Activated T-cell treated with anti-CD3 and anti-CD28 coated beads, Interleukin-2, amount 50 U/mL, for 24 hours (primary cell): Measurements from ENCODE around the gene DDX52.
A peak's percentile ranks its signal among the peaks of the same experiment; 100 is the strongest.

Experiments used
- DNase-seq: peaks from one replicate; pipeline ENCODE4 v3.0.0-alpha.2; 2020
- H3K27ac Mint-ChIP-seq: 2 replicates; pipeline ENCODE4 v1.8.0; 2020; ENCODE audit warnings: mild to moderate bottlenecking, mixed read lengths
- H3K27me3 Mint-ChIP-seq: 2 replicates; pipeline ENCODE4 v1.8.0; 2020; ENCODE audit warnings: mixed read lengths
- H3K36me3 Mint-ChIP-seq: 2 replicates; pipeline ENCODE4 v1.8.0; 2020; ENCODE audit warnings: low read depth, mixed read lengths
- H3K4me1 Mint-ChIP-seq: 2 replicates; pipeline ENCODE4 v1.8.0; 2020; ENCODE audit warnings: low read depth, mixed read lengths
- H3K4me3 Mint-ChIP-seq: 2 replicates; pipeline ENCODE4 v1.8.0; 2020; ENCODE audit warnings: mild to moderate bottlenecking, moderate library complexity, mixed read lengths
- H3K9me3 Mint-ChIP-seq: 2 replicates; pipeline ENCODE4 v1.8.0; 2020; ENCODE audit warnings: mixed read lengths

Gene DDX52

DNA sequence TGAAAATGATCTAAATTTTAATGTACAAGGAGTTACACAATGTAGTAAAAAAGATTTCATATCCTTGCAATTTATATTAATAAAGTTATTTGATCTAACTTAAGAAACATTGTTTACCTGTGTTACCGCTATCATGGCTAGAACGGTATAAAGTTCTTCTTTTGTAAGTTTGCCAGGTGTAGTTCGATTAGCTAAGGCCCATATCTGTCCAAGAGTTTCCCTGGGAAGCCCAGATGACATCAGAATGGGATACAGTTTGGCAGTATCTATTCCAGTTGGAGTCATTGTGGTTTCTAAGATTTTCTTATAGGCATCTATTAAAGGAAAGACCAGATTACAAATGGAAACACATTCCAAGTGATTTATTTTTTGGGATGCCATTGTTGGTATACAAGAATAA, 71.6 kb downstream of the DDX52 start:
- H3K27ac Mint-ChIP-seq = no peak overlapping the region
- no peaks in the 10 kb centered on the region for H3K27me3 Mint-ChIP-seq
- H3K36me3 Mint-ChIP-seq = peaks cover 88% of the 10 kb centered on the region

DNA sequence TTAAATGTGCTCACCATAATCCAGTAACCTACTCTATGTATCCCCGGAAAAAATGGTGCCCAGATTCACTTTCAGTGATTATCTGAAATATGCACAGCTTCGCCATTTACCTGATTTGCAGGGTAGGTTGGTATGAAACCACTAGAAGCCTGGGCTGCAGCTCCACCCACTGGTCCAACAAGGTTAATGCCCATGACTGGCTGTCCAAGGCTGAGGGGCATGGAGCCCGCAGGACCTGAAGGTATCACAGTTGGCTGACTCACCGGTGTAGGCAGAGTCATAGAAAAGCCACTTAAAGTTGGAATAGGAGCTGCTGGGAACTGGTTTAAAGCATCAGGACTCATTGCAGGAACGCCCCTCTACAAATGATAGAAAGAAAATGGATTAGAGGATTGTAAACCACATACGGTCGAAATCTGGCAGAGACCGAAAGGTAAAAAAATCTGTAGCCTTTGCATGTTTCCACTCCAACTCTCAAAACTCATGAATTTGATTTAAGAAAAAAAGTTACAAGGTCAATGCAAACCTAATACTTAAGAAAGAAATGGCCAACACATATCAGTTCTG, 72.6 kb downstream of the DDX52 start:
- Mint-ChIP-seq H3K27me3 (no peaks in the 10 kb centered on the region), H3K27ac (peak overlapping the region; percentile 40), H3K4me1 (peaks cover 4% of the 10 kb centered on the region), H3K36me3 (peaks cover 82% of the 10 kb centered on the region), H3K4me3 (no peak overlapping the region), H3K9me3 (no peaks in the 10 kb centered on the region)
- peak; percentile 45 for DNase-seq

More for the DNA sequence above, 71.6 kb downstream of the DDX52 start:
- no peak overlapping the region for H3K4me3 Mint-ChIP-seq
- peaks cover 4% of the 10 kb centered on the region for H3K4me1 Mint-ChIP-seq
- no peaks in the 10 kb centered on the region for H3K9me3 Mint-ChIP-seq
- DNase-seq = no peak

DNA sequence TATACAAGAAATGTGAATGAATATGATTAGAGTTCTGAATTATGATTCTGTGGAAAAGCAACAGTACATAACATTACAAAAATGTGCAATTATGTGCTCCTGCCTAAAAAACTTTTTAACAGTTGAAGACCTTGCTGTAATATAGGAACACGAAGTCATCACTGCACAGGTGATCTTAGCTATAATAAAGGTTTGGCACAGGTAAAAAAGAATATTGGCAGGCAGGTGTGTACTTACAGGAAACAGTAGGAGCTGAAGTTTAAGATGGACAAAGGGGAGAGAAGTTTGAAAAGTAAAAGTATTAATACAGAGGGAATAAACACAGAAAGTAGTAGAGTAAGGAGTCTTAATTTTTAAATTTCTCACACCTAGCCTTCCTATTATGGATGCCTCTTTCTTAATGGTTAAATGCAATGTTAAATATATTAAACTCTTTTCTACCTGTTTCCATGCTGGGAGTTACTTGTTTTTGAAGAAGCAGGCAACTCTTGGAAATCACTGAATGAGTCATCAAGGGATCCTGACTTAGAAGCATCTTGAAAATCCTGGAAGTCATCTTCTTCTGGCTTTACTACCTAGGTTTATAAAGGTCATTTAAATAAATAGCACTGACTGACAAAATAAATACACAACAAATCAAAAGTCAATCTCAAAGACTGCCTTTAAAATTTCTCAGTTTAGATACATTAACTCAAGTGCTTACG, 74.7 kb downstream of the DDX52 start:
- Mint-ChIP-seq H3K27me3 (no peaks in the 10 kb centered on the region), H3K9me3 (no peaks in the 10 kb centered on the region), H3K4me3 (no peak overlapping the region), H3K4me1 (peaks cover 7% of the 10 kb centered on the region), H3K27ac (peak overlapping the region; percentile 79), H3K36me3 (peaks cover 81% of the 10 kb centered on the region)
- DNase-seq = no peak

DNA sequence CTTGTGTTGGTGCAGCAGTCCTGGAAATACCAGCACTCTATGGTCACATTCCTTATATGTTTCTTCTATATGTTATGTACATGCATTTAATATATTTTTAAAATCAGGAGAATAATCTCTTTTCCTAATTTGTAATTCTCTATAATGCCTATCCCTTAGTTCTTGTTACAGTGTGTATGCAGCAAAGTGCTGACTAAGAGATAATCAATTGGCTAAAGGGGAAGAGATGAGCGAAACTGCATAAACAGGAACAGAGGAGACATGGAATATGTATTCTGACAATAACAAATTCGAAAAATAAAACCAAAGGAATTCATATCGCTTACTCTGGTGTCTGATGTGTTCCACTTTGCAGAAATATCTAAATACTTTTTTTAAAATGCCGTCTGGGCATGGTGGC, 75.7 kb downstream of the DDX52 start:
- H3K36me3 Mint-ChIP-seq = peaks cover 76% of the 10 kb centered on the region
- no peak for DNase-seq

DNA sequence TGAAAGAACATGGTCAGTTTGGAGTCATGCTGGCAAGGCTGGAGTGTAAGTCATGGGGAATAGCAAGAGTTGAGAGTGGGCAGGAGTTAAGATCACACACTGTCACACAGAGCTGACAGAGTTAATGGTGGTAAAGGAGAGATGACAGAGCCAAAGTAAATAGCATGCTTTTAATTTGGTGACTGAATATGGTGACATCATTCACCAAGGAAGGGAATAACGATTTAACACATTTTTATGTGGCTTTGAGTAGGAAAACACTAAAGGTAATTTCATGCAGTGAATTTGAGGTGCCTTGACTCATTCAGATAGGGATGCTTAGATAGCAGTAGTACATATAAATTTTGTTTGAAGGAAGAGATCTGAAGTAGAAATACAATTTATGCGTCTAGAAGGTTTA, 76.1 kb downstream of the DDX52 start:
- H3K36me3 Mint-ChIP-seq = peaks cover 77% of the 10 kb centered on the region
- no peak for DNase-seq
- H3K4me3 Mint-ChIP-seq = no peak overlapping the region
- H3K4me1 Mint-ChIP-seq = peaks cover 7% of the 10 kb centered on the region
- no peaks in the 10 kb centered on the region for H3K27me3 Mint-ChIP-seq
- H3K9me3 Mint-ChIP-seq = no peaks in the 10 kb centered on the region
- peak overlapping the region; percentile 16 for H3K27ac Mint-ChIP-seq

More for the DNA sequence above, 75.7 kb downstream of the DDX52 start:
- Mint-ChIP-seq H3K4me3 (no peak overlapping the region), H3K27ac (peak overlapping the region; percentile 16), H3K27me3 (no peaks in the 10 kb centered on the region), H3K9me3 (no peaks in the 10 kb centered on the region), H3K4me1 (peaks cover 7% of the 10 kb centered on the region)

DNA sequence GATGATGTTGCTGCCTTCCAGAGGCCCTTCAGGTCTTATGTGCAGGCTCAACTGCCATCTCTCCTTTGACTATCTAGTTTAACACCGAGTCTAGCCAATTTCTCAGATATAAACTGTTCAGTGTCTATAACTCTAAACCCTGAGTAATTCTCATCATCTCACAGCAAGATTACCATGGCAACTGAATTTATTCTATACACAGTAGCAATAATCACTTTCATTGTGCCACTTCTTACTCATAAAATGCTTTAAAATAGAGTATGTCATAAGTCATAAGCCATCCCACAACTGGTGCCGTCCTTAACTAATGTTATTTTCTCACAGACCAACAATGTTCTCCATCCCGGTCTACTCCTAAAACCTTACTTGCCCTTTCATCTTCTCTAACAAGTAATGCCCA, 79.0 kb downstream of the DDX52 start:
- no peak for DNase-seq
- Mint-ChIP-seq H3K9me3 (no peaks in the 10 kb centered on the region), H3K4me3 (no peak overlapping the region), H3K36me3 (peaks cover 81% of the 10 kb centered on the region), H3K27ac (peak overlapping the region; percentile 59), H3K27me3 (no peaks in the 10 kb centered on the region), H3K4me1 (peaks cover 6% of the 10 kb centered on the region)

DNA sequence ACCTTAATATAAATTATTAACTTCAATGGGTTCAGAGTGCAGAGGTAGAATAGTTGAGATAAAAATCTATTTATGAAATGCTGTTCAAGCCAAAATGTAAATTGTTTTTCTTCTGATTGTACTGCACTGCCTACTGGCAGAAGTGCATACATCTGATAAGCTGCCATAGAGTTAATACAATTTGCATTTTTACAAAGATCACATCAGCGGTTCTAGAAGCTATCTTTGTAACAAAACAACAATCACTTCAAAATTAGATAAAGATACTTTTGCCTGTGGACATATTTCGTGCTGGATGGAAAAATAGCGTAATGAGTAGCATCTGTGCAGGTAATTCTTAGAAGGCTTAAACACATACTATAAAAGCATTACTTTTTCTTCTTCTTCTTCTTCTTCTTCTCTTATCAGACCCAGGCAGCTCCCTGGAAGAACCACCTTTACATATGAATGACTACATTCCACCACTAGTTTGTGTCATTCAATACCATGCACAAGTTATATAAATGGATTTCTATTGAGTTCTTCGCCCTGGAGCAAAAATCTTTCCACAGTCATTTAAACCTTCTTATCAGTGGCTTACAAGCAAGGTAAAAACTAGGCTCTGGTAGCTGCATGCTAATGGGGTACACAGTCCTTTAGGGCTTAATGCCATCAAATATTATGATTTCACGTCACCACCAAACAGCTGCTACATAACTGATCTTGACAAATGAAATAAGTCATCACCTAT, 81.1 kb downstream of the DDX52 start:
- H3K27ac Mint-ChIP-seq = no peak overlapping the region
- no peaks in the 10 kb centered on the region for H3K27me3 Mint-ChIP-seq
- no peak for DNase-seq
- H3K4me3 Mint-ChIP-seq = no peak overlapping the region
- no peaks in the 10 kb centered on the region for H3K9me3 Mint-ChIP-seq
- peaks cover 81% of the 10 kb centered on the region for H3K36me3 Mint-ChIP-seq
- H3K4me1 Mint-ChIP-seq = peaks cover 6% of the 10 kb centered on the region
